WTC11 (cell line): ENCODE results near the gene SYNDIG1. TPM values are rescaled to one million over a fixed set of nuclear protein-coding genes. Genes with fewer than 3 reads are reported as not detected.

Experiments
- ATAC-seq: fragments of 200-7000 bp; cut with Tn5 transposase; 2 replicates; pipeline ENCODE4 v1.10.0; 2021; ENCODE audit warnings: mild to moderate bottlenecking, moderate library complexity
- CTCF ChIA-PET: fragments of 300-600 bp; sonication (Branson Sonifier 250); formaldehyde crosslinking; loops from one replicate; lab custom pipeline; 2021; ENCODE audit warnings: antibody characterized with exemption; lab: Charles Lee
- POLR2A ChIA-PET: fragments of 350-600 bp; sonication (Branson Sonifier 250); formaldehyde crosslinking; loops from one replicate; lab custom pipeline; 2021; ENCODE audit warnings: antibody characterized with exemption; lab: Charles Lee
- DNase-seq: peaks from one replicate; pipeline ENCODE4 v3.0.0; 2021; ENCODE audit warnings: low spot score
- H3K27ac Mint-ChIP-seq: 2 replicates; pipeline ENCODE4 v1.8.0; 2021; ENCODE audit warnings: mixed read lengths
- H3K27me3 Mint-ChIP-seq: 2 replicates; pipeline ENCODE4 v1.8.0; 2021; ENCODE audit warnings: low read depth, mild to moderate bottlenecking, moderate library complexity, mixed read lengths
- H3K36me3 Mint-ChIP-seq: 2 replicates; pipeline ENCODE4 v1.8.0; 2021; ENCODE audit warnings: mixed read lengths
- H3K4me1 Mint-ChIP-seq: 2 replicates; pipeline ENCODE4 v1.8.0; 2022; ENCODE audit warnings: mixed read lengths
- H3K4me3 Mint-ChIP-seq: 2 replicates; pipeline ENCODE4 v1.8.0; 2021; ENCODE audit warnings: mild to moderate bottlenecking, moderate library complexity, mixed read lengths
- H3K9me3 Mint-ChIP-seq: 2 replicates; pipeline ENCODE4 v1.8.0; 2021; ENCODE audit warnings: mixed read lengths
- ARID4B ChIP-seq: sonication (generic); formaldehyde crosslinking; IDR thresholded peaks from 2 replicates; pipeline ENCODE4 v1.8.0; 2023; ENCODE audit warnings: missing genetic modification reagents, mild to moderate bottlenecking, borderline replicate concordance
- CBFB ChIP-seq: sonication (generic); formaldehyde crosslinking; IDR thresholded peaks from 2 replicates; pipeline ENCODE4 v1.8.1; 2022; ENCODE audit warnings: mild to moderate bottlenecking, low read depth, missing genetic modification reagents
- EMX1 ChIP-seq: fragments of 250-450 bp; sonication (Bioruptor Pico); IDR thresholded peaks from 2 replicates; pipeline ENCODE4 v1.8.0; 2021; ENCODE audit warnings: mild to moderate bottlenecking
- GTF2I ChIP-seq: fragments of 250-450 bp; sonication (Bioruptor Pico); conservative IDR thresholded peaks from 2 replicates; pipeline ENCODE4 v1.4.0; 2021; ENCODE audit warnings: mild to moderate bottlenecking
- HMGXB4 ChIP-seq: sonication (generic); formaldehyde crosslinking; IDR thresholded peaks from 2 replicates; pipeline ENCODE4 v1.8.1; 2023; ENCODE audit warnings: mild to moderate bottlenecking, moderate library complexity, missing genetic modification reagents
- JAZF1 ChIP-seq: fragments of 250-450 bp; sonication (Bioruptor Pico); IDR thresholded peaks from 2 replicates; pipeline ENCODE4 v1.9.0; 2021; ENCODE audit warnings: moderate library complexity, mild to moderate bottlenecking, inconsistent platforms
- KAT7 ChIP-seq: sonication (generic); formaldehyde crosslinking; IDR thresholded peaks from 2 replicates; pipeline ENCODE4 v1.8.1; 2023; ENCODE audit warnings: missing genetic modification reagents, mild to moderate bottlenecking, borderline replicate concordance
- MLX ChIP-seq: sonication (generic); formaldehyde crosslinking; IDR thresholded peaks from 2 replicates; pipeline ENCODE4 v1.8.1; 2023; ENCODE audit warnings: mild to moderate bottlenecking, missing genetic modification reagents, moderate library complexity
- RORB ChIP-seq: fragments of 250-450 bp; sonication (Bioruptor Pico); IDR thresholded peaks from 2 replicates; pipeline ENCODE4 v1.9.0; 2021; ENCODE audit warnings: mild to moderate bottlenecking
- SMAD4 ChIP-seq: sonication (generic); formaldehyde crosslinking; IDR thresholded peaks from 2 replicates; pipeline ENCODE4 v1.8.0; 2022; ENCODE audit warnings: mild to moderate bottlenecking, missing genetic modification reagents
- SOX15 ChIP-seq: fragments of 250-450 bp; sonication (Bioruptor Pico); IDR thresholded peaks from 2 replicates; pipeline ENCODE4 v1.9.0; 2021; ENCODE audit warnings: mild to moderate bottlenecking
- SP1 ChIP-seq: sonication (generic); formaldehyde crosslinking; conservative IDR thresholded peaks from 2 replicates; pipeline ENCODE4 v1.8.1; 2022; ENCODE audit warnings: missing genetic modification reagents
- STAT6 ChIP-seq: sonication (generic); formaldehyde crosslinking; conservative IDR thresholded peaks from 2 replicates; pipeline ENCODE4 v1.8.1; 2023; ENCODE audit warnings: mild to moderate bottlenecking, low read depth, missing genetic modification reagents, moderate library complexity
- USF2 ChIP-seq: sonication (generic); formaldehyde crosslinking; IDR thresholded peaks from 2 replicates; pipeline ENCODE4 v1.8.1; 2023; ENCODE audit warnings: mild to moderate bottlenecking, missing genetic modification reagents, moderate library complexity
- ZNF263 ChIP-seq: sonication (generic); formaldehyde crosslinking; IDR thresholded peaks from 2 replicates; pipeline ENCODE4 v1.8.1; 2022; ENCODE audit warnings: low read depth, mild to moderate bottlenecking, moderate library complexity, missing genetic modification reagents
- ZNF671 ChIP-seq: fragments of 250-450 bp; sonication (Bioruptor Pico); IDR thresholded peaks from 2 replicates; pipeline ENCODE4 v1.8.0; 2021; ENCODE audit warnings: mild to moderate bottlenecking
- ZSCAN18 ChIP-seq: fragments of 250-450 bp; sonication (Bioruptor Pico); IDR thresholded peaks from 2 replicates; pipeline ENCODE4 v2.1.2; 2022; ENCODE audit warnings: mild to moderate bottlenecking, moderate library complexity
- total RNA-seq: library from RNA; stranded (reverse); gene quantifications from 3 replicates; pipeline ENCODE4 v1.2.3, GENCODE V29; 2021
- TF ChIP-seq, protein P1 (sequence below): sonication (generic); formaldehyde crosslinking; IDR thresholded peaks from 2 replicates; pipeline ENCODE4 v1.8.0; 2023; ENCODE audit warnings: missing genetic modification reagents
- TF ChIP-seq, protein P2 (sequence below): fragments of 250-450 bp; sonication (Bioruptor Pico); IDR thresholded peaks from 2 replicates; pipeline ENCODE4 v1.9.0; 2021; ENCODE audit warnings: mild to moderate bottlenecking
- TF ChIP-seq, protein P3 (sequence below): sonication (generic); formaldehyde crosslinking; IDR thresholded peaks from 2 replicates; pipeline ENCODE4 v1.8.0; 2022; ENCODE audit warnings: mild to moderate bottlenecking, missing genetic modification reagents

Gene SYNDIG1
- total RNA-seq, 1 experiment from 2014 or later: 6.4 TPM

- no peak for TF ChIP-seq ZSCAN18
Measured at GRCh38 chr20:24572140-24572539, 102.7 kb downstream of the SYNDIG1 start (continued).

DNA sequence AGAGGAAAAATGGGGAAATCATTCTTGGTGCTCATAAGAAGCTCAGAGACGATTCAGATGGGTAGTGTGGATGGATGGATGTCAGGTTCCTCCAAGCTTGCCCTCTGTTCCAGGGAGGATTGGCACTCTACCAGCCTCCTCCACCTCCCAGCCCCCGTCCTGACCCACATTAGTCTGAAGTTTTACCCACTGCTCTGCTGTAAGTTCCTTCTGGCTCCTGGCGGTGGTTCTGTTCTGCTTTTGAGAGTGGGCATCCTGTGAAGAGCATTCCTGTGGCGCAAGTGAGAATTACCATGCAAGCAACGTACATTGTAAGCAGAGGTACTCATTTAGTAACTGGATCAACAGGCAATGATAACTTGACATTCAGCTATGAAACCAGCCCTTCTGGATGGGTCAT, 103.4 kb downstream of the SYNDIG1 start:
- ChIA-PET POLR2A (no interaction called here), CTCF (no interaction called here)
- Mint-ChIP-seq H3K27me3 (no peaks in the 10 kb centered on the region), H3K4me1 (no peaks in the 10 kb centered on the region), H3K9me3 (no peaks in the 10 kb centered on the region), H3K36me3 (no peaks in the 10 kb centered on the region), H3K4me3 (no peak overlapping the region), H3K27ac (no peak overlapping the region)
- ATAC-seq (no peak), DNase-seq (no peak)
- TF ChIP-seq SOX15 (no peak), HMGXB4 (CRISPR knock-in tag) (no peak), ARID4B (no peak), GTF2I (CRISPR knock-in tag) (no peak), ZNF263 (CRISPR knock-in tag) (no peak), CBFB (CRISPR knock-in tag) (no peak), EMX1 (no peak), SP1 (CRISPR knock-in tag) (no peak), USF2 (CRISPR knock-in tag) (no peak), RORB (CRISPR knock-in tag) (no peak), KAT7 (CRISPR knock-in tag) (no peak), JAZF1 (CRISPR knock-in tag) (no peak), STAT6 (CRISPR knock-in tag) (no peak), ZNF671 (CRISPR knock-in tag) (no peak), MLX (CRISPR knock-in tag) (no peak), SMAD4 (no peak)
- TF ChIP-seq, protein P1, sequence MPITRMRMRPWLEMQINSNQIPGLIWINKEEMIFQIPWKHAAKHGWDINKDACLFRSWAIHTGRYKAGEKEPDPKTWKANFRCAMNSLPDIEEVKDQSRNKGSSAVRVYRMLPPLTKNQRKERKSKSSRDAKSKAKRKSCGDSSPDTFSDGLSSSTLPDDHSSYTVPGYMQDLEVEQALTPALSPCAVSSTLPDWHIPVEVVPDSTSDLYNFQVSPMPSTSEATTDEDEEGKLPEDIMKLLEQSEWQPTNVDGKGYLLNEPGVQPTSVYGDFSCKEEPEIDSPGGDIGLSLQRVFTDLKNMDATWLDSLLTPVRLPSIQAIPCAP (CRISPR knock-in tag): no peak
- TF ChIP-seq, protein P2, sequence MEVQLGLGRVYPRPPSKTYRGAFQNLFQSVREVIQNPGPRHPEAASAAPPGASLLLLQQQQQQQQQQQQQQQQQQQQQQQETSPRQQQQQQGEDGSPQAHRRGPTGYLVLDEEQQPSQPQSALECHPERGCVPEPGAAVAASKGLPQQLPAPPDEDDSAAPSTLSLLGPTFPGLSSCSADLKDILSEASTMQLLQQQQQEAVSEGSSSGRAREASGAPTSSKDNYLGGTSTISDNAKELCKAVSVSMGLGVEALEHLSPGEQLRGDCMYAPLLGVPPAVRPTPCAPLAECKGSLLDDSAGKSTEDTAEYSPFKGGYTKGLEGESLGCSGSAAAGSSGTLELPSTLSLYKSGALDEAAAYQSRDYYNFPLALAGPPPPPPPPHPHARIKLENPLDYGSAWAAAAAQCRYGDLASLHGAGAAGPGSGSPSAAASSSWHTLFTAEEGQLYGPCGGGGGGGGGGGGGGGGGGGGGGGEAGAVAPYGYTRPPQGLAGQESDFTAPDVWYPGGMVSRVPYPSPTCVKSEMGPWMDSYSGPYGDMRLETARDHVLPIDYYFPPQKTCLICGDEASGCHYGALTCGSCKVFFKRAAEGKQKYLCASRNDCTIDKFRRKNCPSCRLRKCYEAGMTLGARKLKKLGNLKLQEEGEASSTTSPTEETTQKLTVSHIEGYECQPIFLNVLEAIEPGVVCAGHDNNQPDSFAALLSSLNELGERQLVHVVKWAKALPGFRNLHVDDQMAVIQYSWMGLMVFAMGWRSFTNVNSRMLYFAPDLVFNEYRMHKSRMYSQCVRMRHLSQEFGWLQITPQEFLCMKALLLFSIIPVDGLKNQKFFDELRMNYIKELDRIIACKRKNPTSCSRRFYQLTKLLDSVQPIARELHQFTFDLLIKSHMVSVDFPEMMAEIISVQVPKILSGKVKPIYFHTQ (CRISPR knock-in tag): no peak
- TF ChIP-seq, protein P3, sequence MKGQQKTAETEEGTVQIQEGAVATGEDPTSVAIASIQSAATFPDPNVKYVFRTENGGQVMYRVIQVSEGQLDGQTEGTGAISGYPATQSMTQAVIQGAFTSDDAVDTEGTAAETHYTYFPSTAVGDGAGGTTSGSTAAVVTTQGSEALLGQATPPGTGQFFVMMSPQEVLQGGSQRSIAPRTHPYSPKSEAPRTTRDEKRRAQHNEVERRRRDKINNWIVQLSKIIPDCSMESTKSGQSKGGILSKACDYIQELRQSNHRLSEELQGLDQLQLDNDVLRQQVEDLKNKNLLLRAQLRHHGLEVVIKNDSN (CRISPR knock-in tag): no peak
